GM10266 (cell line): ENCODE measurements around the gene SEMA3D.

ENCODE experiments used
- DNase-seq: peaks from one replicate; pipeline ENCODE4 v3.0.0; 2012; ENCODE audit errors: extremely low spot score
- CTCF ChIP-seq: IDR thresholded peaks from 2 replicates; pipeline ENCODE4 v1.5.1; 2012; ENCODE audit warnings: mild to moderate bottlenecking, low read depth; ENCODE audit not compliant: control insufficient read depth, insufficient read depth; ENCODE audit errors: missing control alignments

The SEMA3D gene

GRCh38 chr7:85133560-85133959 is 53.3 kb downstream of the SEMA3D start:
- DNase-seq, result no peak
- no peak for TF ChIP-seq CTCF

- no peak for DNase-seq
- TF ChIP-seq CTCF, result no peak
Observed at GRCh38 chr7:85133006-85133405, 53.9 kb downstream of the SEMA3D start.

GRCh38 chr7:85130702-85131101 is 56.2 kb downstream of the SEMA3D start:
- DNase-seq, result no peak
- TF ChIP-seq CTCF, result no peak

GRCh38 chr7:85126383-85126782 is 60.5 kb downstream of the SEMA3D start:
- TF ChIP-seq CTCF, result no peak
- DNase-seq, result no peak

GRCh38 chr7:85125651-85126131 is 61.2 kb downstream of the SEMA3D start:
- DNase-seq, result no peak
- no peak for TF ChIP-seq CTCF

GRCh38 chr7:85125176-85125575 is 61.7 kb downstream of the SEMA3D start:
- no peak for TF ChIP-seq CTCF
- DNase-seq, result no peak

- DNase-seq, result no peak
- no peak for TF ChIP-seq CTCF
Observed at GRCh38 chr7:85119934-85120333, 66.9 kb downstream of the SEMA3D start.
